ENCODE results near the gene AHRR.
"Not testable (repeated sequence)": the region's sequence is repeated elsewhere in the genome, so short reads cannot be mapped to it uniquely, and the experiment has no call there.

Gene AHRR

DNA sequence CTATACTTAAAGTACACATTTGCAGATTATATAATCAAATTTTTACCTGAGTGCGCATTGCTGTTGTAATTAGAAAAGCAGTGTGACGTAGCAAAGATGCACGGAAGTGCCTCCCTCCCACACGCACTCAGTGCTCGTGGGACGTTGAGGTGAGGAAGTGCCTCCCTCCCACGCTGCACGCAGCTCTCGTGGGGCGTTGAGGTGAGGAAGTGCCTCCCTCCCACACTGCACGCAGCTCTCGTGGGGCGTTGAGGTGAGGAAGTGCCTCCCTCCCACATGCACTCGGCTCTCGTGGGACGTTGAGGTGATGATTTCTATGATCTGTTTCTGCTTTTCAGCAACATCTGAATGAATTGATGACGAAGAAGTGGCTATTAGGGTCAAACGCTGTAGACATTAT is 142.4 kb downstream of the AHRR start:
- peak; percentile 94 for DNase-seq

DNA sequence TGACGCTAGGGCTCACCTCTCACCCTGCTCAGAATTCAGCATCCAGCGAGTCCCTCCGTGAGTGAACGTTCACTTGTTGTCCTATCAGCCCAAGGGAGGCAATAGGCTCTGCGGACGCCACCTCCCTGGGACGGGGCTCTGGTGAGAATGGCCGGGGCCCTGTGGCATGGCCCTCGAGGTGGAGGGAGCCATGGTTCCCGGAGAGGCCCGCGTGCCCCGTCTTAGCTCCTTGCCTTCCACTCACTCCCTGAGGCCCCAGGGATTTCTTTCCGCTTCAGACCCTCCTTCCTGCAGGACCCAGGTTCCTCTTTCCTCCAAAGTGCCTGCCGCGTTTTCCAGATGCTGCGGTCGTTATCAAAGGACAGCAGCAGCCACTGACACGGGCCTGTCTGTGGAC is 142.9 kb downstream of the AHRR start:
- peak; percentile 65 for DNase-seq

DNA sequence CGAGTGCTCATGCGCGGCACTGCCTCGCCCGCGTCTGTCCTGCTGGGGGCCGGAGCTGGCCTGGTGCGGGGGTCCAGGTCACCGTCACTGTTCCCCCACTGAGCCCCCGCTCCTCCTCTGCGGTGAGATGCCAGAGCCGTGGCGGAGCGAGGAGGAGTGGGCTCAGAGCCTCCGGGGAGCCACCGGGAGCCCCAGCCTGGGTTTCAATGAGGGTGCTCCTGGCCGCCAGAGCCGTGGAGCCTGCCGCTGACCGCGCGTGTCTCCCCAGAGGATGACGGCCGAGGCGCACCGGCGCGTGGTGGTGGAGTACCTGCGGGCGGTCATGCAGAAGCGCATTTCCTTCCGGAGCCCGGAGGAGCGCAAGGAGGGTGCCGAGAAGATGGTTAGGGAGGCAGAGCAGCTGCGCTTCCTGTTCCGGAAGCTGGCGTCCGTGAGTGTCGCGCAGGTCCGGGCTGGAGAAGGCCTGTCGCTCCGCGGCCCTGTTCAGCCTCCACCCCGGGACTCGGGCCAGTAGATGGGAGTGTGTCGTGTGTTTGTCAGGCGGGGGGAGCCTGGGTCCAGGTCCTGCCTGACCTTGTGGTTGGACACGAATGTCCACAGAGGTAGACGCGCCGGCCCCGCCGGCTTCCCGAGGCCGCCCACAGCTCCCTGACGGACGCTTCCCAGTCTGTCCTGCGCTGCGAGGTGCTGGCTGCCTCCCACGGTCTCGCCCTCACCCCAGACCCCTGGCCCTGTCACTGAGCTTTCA is 143.5 kb downstream of the AHRR start:
- peak; percentile 61 for DNase-seq

DNA sequence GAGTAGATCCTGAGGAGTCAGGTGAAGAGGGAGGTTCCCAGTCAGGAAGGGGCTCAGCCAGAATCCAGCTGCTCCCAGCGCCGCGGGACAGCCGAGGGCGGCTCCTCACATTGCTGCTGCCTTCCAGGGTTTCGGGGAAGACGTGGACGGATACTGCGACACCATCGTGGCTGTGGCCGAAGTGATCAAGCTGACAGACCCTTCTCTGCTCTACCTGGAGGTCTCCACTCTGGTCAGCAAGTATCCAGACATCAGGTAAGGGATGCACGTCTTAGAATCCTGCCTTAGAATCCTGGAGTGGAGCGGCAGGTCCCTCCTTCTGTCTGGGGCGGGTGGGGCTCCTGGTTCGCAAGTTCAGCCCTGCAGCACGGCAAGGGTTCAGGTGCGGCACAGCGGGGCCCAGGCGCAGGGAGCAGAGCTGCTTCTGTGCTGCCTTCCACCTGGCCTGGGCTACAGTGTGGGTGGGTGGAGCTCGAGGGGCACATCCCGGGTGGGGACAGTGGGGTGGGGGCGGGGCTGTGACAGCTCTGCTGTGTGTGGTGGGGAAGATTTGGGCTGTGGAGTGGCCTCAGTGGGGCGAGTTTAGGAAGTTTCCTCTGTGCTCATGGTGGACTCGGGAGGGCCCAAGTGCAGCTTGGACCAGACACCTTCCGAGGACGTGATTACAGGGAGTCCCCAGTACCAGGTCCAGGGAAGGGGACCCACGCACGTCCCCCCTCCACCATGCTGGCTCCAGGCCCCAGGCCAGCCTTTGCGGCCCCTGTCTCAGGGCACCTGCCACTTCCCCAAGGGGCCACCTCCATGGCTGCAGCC is 144.3 kb downstream of the AHRR start:
- peak; percentile 54 for DNase-seq

DNA sequence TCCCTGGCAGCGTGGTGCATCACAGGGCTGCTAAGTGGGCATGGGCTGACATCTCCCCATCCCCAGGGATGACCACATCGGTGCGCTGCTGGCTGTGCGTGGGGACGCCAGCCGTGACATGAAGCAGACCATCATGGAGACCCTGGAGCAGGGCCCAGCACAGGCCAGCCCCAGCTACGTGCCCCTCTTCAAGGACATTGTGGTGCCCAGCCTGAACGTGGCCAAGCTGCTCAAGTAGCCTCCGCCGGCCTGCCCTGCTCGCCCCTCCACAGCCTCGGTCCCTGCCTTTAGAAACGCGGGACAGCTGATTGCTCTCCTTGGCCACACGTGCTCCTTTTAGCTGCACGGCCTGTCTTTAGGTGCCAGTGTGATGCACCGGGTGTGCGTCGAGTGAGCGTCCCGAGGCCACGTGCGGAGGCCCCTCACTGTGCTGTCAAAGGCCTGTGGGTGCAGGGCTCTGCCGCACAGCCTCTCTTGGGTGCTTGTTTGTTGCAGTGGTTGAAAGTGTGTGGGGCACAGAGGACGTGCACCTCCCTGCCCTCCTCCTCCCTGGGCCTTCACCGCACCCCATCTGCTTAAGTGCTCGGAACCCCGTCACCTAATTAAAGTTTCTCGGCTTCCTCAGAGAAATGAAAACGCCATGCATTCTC is 145.3 kb downstream of the AHRR start:
- DNase-seq: peak; percentile 58

DNA sequence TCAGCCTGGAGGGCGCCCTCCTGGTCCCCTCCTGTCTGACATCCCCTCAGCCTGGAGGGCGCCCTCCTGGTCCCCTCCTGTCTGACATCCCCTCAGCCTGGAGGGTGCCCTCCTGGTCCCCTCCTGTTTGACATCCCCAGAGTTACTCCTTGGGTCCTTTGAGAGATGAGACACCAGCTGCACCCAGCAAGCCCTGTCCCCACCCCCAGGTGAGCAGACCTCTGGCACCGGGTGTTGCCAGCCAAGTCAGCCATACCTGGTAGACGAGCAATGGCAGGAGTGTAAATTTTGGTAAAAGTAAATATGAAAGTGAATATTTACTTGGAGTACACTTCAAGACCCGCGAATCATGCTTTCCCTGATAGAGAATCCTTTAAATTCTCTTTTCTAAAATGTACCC is 146.9 kb downstream of the AHRR start:
- DNase-seq: no peak

DNA sequence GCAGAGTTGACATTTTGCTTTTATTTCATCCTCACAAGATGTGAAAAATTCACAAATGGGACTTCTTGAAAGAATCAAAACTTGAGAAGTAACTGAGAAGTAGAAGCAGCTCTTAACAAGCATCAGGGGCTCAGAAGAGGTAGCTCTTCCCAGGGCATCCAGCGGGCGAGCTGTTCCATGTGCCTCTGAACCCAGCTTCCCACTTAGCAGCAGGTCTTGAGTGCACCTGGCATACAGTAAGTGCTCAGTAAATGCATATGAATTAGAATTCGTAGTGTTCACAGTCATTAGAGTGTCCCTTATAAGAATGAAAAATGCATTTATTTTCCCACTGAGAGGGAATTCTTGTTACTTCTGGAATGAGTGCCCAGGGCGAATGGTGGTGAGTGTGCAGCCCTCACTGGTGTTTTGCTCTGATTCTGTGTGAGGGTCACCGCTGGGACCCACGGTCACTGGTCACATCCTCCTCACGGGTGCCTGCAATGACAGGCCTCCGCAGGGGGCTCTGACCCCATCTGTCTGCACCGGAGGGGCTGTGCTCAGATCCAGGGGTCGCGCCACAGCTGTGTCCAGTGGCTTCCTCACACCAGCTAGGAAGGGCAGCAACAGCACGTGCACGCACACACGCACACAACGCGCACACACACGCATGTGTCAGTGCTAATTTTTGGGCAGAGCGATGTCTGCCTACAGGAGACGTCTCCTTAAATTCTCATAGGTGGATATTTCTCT is 148.4 kb downstream of the AHRR start:
- DNase-seq: peak; percentile 56

DNA sequence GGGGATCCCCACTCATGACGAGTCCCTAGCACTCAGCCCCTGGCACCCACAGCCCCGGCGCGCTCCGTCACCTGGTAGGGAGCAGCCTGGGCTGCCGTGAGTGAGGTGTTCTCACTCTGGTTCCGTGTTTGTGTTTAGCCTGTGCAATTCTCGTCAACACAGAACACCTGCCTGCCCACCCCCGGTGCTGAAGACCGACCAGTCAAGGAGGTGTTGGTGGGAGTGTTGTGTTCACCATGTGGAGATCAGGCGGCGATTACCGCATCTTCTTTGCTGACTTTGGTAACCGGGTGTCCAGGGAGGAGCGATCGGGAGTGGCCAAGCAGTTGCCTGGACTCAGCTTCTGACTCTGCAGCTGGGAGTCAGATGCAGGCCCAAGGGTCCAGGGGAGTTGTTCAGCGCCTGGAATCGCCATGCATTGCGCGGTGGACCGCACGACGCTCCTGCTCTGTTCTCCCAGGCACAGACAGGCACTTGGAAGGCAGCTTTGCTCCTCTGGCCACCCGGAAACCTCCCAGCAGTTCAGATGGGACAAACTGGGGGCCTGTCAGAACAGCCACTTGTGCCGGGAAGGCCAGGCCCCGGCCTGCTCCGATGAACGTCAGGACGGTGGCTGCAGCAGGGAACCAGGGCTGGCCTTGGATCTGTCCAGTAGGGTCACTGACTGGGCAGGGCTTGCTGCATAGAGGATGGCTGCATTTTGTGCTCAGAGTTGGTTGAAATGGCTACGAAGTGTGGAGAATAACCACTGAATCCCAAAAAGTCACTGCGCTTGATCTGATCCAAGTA is 149.6 kb downstream of the AHRR start:
- DNase-seq: peak; percentile 61

DNA sequence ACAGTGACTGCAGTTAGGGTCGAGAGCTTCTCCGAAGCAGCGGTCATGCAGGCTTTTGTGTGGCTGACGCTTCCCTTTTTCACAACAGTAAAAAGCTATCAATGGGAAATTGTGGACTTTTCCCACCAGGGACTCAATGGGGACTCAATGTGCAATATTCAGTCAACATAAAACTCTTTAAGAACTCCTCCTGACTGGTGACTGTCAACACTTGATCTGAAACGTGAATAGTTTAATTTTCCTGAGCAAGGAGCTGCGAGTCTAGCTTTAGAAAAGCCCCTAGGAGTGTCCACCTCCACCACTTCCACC is 150.2 kb downstream of the AHRR start:
- DNase-seq: no peak

DNA sequence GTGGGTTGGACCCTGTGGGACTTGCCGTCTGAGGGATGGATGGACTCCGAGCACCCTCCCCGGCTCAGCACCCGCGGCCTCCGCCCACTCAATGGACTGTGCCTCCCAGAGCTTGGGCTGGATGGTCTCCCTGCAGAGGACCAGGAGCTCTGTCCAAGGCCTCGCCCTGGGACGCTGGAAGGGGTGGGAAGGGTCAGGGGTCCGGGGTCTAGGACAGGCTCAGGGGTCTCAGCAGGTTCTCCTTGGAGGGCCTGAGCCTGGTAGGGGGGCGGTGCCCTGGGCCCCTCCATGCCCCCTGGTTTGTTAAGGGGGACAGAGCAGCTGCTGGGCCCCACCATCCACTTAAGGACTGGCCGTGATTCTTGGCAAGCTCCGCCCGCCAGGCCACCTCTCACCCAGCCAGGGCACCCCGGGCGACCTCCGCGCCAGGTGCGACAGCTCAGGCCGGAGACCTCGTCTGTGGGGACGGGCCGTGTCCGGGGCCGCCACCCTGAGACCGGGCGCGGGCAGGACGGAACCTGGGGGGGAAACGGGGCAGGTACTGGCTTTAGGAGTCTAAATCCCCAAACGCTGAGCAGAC is 150.7 kb downstream of the AHRR start:
- DNase-seq: peak; percentile 67

DNA sequence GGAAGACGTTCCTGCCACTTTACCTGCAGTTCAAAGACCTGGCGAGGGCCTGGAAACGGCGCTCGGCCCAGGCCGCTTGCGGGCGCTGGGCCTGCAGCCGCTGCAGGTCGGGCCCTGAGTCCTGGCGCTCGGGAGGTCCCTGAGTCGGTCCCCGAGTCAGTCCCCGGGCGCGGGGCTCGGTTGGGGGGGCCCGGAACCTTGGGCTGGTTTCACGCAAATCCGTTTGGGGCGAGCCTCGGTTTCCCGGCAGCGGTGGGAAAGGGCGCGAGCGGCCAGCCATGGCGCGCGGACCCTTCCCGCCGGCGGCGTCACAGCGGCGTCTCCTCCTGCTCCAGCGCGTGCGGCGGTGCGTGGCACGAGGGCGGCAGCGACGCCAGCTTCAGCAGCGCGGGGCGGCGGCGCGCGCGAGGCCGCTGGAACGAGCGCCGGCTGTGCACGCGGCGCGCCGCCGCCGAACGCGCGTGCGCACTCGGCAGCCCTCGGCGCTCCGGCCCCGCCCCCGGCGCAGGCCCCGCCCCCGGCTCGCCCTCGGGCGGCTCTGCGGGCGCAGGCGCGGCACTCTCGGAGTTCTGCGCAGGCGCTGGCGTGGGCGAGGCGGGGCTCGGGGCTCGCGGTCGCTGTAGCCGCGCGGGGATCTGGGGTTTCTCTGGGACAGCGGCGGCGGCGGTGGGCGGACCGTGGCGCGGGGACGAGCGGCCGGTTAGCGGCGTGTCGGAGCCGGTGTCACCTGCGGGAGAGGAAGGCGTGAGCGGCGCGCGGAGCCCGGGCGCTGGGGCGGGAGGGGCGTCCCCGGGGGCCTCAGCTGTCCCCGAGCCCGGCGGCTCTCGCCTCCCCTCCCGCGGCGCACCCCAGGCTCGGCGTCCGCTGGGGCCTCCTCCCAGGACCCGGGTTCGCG is 151.4 kb downstream of the AHRR start:
- peak; percentile 96 for DNase-seq

DNA sequence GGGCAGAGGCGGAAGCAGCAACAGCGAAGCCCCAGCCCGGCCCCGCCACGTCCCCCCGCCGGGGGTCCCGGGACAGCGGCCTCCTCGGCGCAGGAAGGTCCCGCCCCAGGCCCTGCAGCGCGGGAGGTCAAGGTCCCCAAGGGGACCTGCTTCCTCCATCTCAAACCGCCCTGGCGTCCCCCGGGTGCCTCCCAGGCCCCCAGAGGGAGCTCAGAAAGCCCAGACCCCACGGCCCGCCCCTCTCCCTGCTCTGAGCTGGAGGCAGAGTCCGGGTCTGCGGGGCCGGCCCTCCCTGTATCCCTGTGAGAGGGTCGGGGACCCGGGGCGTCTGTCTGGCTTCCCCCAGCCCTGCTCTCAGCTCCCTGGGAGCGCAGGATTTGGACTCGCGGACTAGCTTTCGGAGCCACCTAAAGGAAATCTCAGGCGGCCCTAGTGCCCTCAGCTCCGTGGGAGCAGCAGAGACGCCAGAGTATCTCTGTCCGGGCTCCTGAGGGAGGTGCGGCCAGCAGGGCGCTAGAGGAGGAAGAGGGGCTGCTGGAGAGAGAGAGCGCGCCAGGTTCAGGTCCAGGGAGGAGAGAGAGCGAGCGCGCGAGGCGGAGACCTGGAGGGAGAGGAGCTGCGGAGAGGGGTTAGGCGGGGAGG is 152.2 kb downstream of the AHRR start:
- peak; percentile 73 for DNase-seq

DNA sequence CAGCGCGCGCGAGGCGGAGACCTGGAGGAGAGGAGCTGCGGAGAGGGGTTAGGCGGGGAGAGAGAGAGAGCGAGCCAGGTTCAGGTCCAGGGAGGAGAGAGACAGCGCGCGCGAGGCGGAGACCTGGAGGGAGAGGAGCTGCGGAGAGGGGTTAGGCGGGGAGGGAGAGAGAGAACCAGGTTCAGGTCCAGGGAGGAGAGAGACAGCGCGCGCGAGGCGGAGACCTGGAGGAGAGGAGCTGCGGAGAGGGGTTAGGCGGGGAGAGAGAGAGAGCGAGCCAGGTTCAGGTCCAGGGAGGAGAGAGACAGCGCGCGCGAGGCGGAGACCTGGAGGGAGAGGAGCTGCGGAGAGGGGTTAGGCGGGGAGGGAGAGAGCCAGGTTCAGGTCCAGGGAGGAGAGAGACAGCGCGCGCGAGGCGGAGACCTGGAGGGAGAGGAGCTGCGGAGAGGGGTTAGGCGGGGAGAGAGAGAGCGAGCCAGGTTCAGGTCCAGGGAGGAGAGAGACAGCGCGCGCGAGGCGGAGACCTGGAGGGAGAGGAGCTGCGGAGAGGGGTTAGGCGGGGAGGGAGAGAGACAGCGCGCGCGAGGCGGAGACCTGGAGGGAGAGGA is 152.8 kb downstream of the AHRR start:
- DNase-seq: not testable (repeated sequence)

DNA sequence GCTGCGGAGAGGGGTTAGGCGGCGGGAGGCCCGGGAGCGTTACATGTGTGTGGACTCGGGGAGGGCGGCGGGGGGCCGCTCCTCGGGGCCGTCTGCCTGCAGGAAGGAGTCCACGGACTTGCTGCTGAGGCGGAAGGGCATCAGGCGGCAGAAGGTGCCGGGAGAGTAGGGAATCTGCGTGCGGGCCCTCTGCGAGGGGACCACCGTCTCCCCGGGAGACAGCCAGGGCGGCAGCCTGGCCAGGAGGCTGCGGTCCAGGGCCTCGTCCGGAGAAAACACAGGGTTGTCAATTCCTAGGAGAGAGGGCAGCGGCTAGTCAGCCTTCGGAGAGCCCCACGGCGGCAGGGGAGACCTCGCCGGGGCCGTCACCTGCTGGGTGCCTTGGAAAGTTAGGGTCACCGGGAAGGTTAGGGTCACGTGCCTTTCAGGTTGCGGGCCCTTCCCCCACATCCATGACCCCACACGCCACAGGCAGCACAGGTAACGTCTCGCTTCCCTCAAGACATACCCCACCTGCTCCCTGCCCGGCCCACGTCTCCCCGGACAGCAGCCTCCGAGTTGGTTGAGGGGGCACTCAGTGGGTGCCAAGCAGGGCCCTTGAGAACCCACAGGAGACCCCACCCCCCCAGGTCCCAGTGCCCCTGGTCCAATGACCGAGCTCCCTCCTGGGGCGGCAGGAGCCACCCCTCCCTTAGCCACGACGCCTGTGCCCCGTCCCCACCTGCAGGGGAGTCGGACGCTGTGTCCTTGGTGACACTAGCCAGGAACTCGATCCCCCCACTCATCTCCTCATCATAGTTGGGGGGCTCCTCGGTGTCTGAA is 153.5 kb downstream of the AHRR start:
- DNase-seq: peak; percentile 68

DNA sequence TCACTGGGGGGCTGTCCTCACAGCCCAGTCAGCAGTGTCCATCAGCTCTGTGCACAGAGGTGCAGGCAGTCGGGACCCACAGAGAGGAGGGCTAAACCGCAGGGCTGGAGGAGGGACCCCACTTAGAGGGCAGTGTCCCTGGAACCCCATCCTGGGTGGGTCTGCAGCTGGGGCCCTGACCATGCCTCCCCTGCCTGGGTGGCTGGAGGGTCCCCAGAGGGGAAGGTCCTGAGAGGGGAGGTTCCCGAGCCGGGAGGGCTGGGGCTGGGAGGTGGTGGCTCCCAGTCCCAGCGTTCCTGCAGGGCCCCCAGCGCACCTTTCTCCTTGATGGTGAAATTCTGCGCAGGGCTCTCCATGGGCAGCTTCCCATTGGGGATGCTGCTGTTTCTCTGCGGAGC is 154.2 kb downstream of the AHRR start:
- no peak for DNase-seq

DNA sequence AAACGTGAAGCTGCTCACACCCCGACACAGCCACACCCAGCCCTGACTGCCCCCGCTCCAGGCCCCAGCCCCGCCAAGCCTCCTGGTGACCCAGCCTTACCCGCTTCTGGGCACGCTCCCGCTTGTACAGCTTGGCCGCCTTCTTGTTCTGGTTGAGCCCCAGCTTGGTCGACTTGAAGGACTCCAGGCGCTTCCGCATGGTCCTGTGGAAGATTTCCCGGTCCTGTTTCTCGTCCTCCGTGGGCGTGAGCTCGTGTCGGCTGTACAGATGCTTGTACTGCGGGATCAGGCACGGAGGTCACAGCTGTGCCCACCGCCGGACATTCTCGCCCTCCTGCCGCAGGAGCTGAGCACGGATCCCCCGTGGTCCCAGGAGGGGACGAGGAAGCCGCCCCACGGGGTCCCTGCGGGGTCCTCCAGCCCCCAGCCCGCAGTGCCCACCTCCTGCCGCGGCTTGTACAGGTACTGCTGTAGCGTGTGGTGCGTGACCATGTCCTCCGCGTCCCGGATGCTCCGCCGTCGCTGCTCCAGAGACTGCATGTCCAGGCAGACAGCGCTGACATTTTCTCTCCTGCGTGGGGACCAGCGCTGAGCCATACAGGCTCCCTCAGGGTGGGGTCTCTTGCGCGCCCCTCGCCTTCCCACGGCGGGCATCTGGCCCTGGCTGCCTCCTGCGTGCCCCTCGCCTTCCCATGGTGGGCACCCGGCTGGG is 154.7 kb downstream of the AHRR start:
- DNase-seq: no peak

DNA sequence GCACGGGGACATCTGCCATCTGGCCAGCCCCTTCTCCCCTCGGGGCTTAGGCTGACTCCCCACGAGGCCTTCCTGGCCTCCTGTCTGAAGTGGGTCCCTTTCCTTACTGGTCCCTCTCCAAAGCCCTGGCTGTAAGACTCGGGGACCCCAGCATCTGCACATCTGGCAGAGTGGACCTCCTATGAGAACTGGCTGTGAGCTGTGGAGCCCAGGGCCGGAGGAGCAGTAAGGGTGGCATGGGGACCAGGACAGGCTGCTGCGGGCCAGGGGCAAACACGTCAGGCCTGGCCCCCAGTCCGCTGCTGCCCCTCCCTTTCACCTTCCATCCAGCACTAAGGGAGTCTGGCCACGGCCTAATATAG is 155.3 kb downstream of the AHRR start:
- no peak for DNase-seq

DNA sequence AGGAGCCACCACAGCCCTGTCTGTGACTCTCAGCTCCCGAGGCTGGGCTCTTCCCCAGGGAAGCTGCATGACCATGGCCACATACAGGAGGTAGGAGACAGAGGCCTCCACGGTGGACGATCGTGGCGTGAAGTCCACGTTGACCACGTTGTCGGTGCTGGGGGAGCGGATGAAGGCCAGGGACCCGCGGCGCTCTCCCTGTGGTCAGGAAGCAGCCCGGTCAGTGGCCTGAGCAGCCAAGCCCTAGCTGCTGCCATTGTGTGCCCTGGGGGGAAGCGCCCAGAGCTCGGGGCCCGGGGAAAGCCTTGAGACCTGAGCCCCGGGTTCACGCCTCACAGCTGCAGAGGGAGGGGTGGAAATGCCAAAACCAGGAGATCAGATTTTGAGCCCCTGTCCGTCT is 155.7 kb downstream of the AHRR start:
- no peak for DNase-seq

DNA sequence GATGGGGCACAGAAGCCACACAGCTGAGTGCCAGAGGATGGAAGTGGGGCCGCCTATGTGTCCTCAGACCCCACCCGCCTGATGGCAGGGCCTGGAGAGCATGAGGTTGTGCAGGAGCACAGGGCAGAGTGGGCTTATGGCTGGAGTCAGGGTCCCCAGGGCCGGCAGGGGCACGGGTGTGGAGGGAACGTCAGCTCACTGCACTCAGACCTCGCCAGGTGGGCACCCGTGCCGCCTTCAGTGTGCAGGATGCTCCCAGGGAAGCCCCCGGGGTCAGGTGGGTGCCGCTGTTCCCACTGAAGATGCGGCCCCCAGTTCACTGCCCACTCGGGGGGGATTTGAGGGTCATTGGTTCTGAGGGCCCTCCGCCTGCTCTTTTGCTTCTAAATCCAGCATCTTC is 156.4 kb downstream of the AHRR start:
- no peak for DNase-seq

Measured in activated effector memory CD4-positive, alpha-beta T cell treated with anti-CD3 and anti-CD28 coated beads, Interleukin-2, amount 50 U/mL, for 16 hours (primary cell).